Neural cell (in vitro differentiated cells): ENCODE data around the gene SPATA31C1. TPM values are rescaled to one million over a fixed set of nuclear protein-coding genes. Genes with fewer than 3 reads are reported as not detected.

Experiments used
- H2AFZ ChIP-seq: fragments of 200-600, 300-800 bp; sonication (generic), shearing (Covaris generic); 2 replicates; pipeline ENCODE4 v1.6.0; 2014; ENCODE audit warnings: low read depth, mild to moderate bottlenecking, antibody characterized with exemption, low read length, moderate library complexity
- H3F3A ChIP-seq: fragments of 200-600 bp; shearing (Covaris generic); 2 replicates; pipeline ENCODE4 v1.6.1; 2016; ENCODE audit warnings: mild to moderate bottlenecking, moderate library complexity, mixed read lengths, antibody characterized with exemption, low read length; ENCODE audit not compliant: insufficient read depth, poor library complexity, severe bottlenecking
- H3K27ac ChIP-seq: fragments of 200-600, 300-800 bp; sonication (generic), shearing (Covaris generic); 2 replicates; pipeline ENCODE4 v1.5.1; 2014; ENCODE audit warnings: mild to moderate bottlenecking, low read length, moderate library complexity
- H3K27me3 ChIP-seq: fragments of 300-800, 200-600 bp; sonication (generic), shearing (Covaris generic); 2 replicates; pipeline ENCODE4 v1.6.0; 2014; ENCODE audit warnings: mild to moderate bottlenecking, low read depth, low read length, moderate library complexity; ENCODE audit not compliant: insufficient read depth
- H3K36me3 ChIP-seq: fragments of 300-800, 200-600 bp; sonication (generic), shearing (Covaris generic); 2 replicates; pipeline ENCODE4 v1.5.1; 2014; ENCODE audit warnings: mild to moderate bottlenecking, antibody characterized with exemption, low read length, moderate library complexity; ENCODE audit not compliant: insufficient read depth
- H3K4me2 ChIP-seq: fragments of 300-800, 200-600 bp; sonication (generic), shearing (Covaris generic); 2 replicates; pipeline ENCODE4 v1.6.0; 2014; ENCODE audit warnings: mild to moderate bottlenecking, low read length
- H3K4me3 ChIP-seq: fragments of 300-800, 200-600 bp; sonication (generic), shearing (Covaris generic); 2 replicates; pipeline ENCODE4 v1.5.1; 2014; ENCODE audit warnings: mild to moderate bottlenecking, low read length, moderate library complexity
- H3K79me2 ChIP-seq: fragments of 200-600 bp; shearing (Covaris generic); replicated peaks from 2 replicates; pipeline ENCODE4 v1.6.0; 2014; ENCODE audit warnings: mild to moderate bottlenecking, low read length, moderate library complexity; ENCODE audit not compliant: insufficient read depth
- H3K9ac ChIP-seq: fragments of 300-800, 200-600 bp; sonication (generic), shearing (Covaris generic); 2 replicates; pipeline ENCODE4 v1.6.1; 2016; ENCODE audit warnings: mild to moderate bottlenecking, low read length, mixed read lengths
- H3K9me2 ChIP-seq: fragments of 200-600 bp; shearing (Covaris generic); 2 replicates; pipeline ENCODE4 v1.6.1; 2016; ENCODE audit warnings: mild to moderate bottlenecking, low read length, mixed read lengths; ENCODE audit not compliant: insufficient read depth
- H3K9me3 ChIP-seq: fragments of 200-600, 300-800 bp; sonication (generic), shearing (Covaris generic); 2 replicates; pipeline ENCODE4 v1.6.1; 2016; ENCODE audit warnings: mild to moderate bottlenecking, mixed run types, low read length, moderate library complexity, mixed read lengths
- H4K20me1 ChIP-seq: fragments of 200-600 bp; shearing (Covaris generic); 2 replicates; pipeline ENCODE4 v1.6.1; 2016; ENCODE audit warnings: mild to moderate bottlenecking, mixed run types; ENCODE audit not compliant: insufficient read depth
- EP300 ChIP-seq: fragments of 450-650 bp; conservative IDR thresholded peaks from 2 replicates; pipeline ENCODE4 v1.6.1; 2014; ENCODE audit warnings: antibody characterized with exemption, mild to moderate bottlenecking, moderate library complexity; ENCODE audit not compliant: poor library complexity, severe bottlenecking
- EZH2 ChIP-seq: fragments of 200-600, 300-800 bp; shearing (Covaris generic), sonication (generic); IDR thresholded peaks from 2 replicates; pipeline ENCODE4 v1.6.1; 2014; ENCODE audit warnings: antibody characterized with exemption, low read length, borderline replicate concordance, mild to moderate bottlenecking; ENCODE audit not compliant: insufficient read depth, poor library complexity, severe bottlenecking
- MXI1 ChIP-seq: fragments of 450-650 bp; conservative IDR thresholded peaks from 2 replicates; pipeline ENCODE4 v1.6.1; 2014; ENCODE audit warnings: antibody characterized with exemption, mild to moderate bottlenecking; ENCODE audit not compliant: poor library complexity, severe bottlenecking
- POLR2AphosphoS5 ChIP-seq: IDR thresholded peaks from 2 replicates; pipeline ENCODE4 v1.6.1; 2012
- RAD21 ChIP-seq: fragments of 450-650 bp; conservative IDR thresholded peaks from 2 replicates; pipeline ENCODE4 v1.6.1; 2014; ENCODE audit warnings: antibody characterized with exemption, mild to moderate bottlenecking, moderate library complexity
- REST ChIP-seq: IDR thresholded peaks from 2 replicates; pipeline ENCODE4 v1.6.1; 2012; ENCODE audit warnings: borderline replicate concordance
- SMC3 ChIP-seq: fragments of 450-650 bp; conservative IDR thresholded peaks from 2 replicates; pipeline ENCODE4 v1.6.1; 2014; ENCODE audit warnings: antibody characterized with exemption, mild to moderate bottlenecking, moderate library complexity; ENCODE audit not compliant: poor library complexity
- TAF1 ChIP-seq: IDR thresholded peaks from 2 replicates; pipeline ENCODE4 v1.6.1; 2012; ENCODE audit warnings: low read depth
- polyA plus RNA-seq: library from polyadenylated mRNA; depleted of rRNA; stranded (reverse); fragments of >200 nt; gene quantifications from 2 replicates; pipeline ENCODE4 v1.2.3, GENCODE V29; 2014
- TF ChIP-seq, protein P1 (sequence below): fragments of 450-650 bp; IDR thresholded peaks from 2 replicates; pipeline ENCODE4 v1.5.1; 2014; ENCODE audit warnings: antibody characterized with exemption, mild to moderate bottlenecking, moderate library complexity; ENCODE audit not compliant: poor library complexity, severe bottlenecking

Gene SPATA31C1
- polyA plus RNA-seq, 1 donor from 2014 or later, result not detected

GRCh38 chr9:87950296-87950695 lies 32.5 kb downstream of the SPATA31C1 start:
- H3K36me3 ChIP-seq, result no peaks in the 10 kb centered on the region
- no peak overlapping the region for H3K27ac ChIP-seq
- H4K20me1 ChIP-seq, result no peaks in the 10 kb centered on the region
- no peak overlapping the region for H3K4me3 ChIP-seq
- no peak for TF ChIP-seq POLR2AphosphoS5
- TF ChIP-seq, protein P1, sequence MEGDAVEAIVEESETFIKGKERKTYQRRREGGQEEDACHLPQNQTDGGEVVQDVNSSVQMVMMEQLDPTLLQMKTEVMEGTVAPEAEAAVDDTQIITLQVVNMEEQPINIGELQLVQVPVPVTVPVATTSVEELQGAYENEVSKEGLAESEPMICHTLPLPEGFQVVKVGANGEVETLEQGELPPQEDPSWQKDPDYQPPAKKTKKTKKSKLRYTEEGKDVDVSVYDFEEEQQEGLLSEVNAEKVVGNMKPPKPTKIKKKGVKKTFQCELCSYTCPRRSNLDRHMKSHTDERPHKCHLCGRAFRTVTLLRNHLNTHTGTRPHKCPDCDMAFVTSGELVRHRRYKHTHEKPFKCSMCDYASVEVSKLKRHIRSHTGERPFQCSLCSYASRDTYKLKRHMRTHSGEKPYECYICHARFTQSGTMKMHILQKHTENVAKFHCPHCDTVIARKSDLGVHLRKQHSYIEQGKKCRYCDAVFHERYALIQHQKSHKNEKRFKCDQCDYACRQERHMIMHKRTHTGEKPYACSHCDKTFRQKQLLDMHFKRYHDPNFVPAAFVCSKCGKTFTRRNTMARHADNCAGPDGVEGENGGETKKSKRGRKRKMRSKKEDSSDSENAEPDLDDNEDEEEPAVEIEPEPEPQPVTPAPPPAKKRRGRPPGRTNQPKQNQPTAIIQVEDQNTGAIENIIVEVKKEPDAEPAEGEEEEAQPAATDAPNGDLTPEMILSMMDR, result no peak
- TF ChIP-seq MXI1, result no peak
- TF ChIP-seq TAF1, result no peak
- TF ChIP-seq REST, result no peak
- TF ChIP-seq EZH2, result no peak
- no peak for TF ChIP-seq RAD21
- TF ChIP-seq EP300, result no peak
- TF ChIP-seq SMC3, result no peak
- no peak overlapping the region for H3K9ac ChIP-seq
- no peak overlapping the region for H2AFZ ChIP-seq
- H3K9me2 ChIP-seq, result no peaks in the 10 kb centered on the region
- H3K27me3 ChIP-seq, result no peaks in the 10 kb centered on the region
- no peaks in the 10 kb centered on the region for H3K9me3 ChIP-seq
- H3F3A ChIP-seq, result no peaks in the 10 kb centered on the region
- H3K79me2 ChIP-seq, result no peaks in the 10 kb centered on the region
- H3K4me2 ChIP-seq, result no peak overlapping the region

- TF ChIP-seq, protein P1, result peak; percentile 65
- TF ChIP-seq POLR2AphosphoS5, result no peak
- TF ChIP-seq SMC3, result peak; percentile 64
- no peak for TF ChIP-seq EP300
- TF ChIP-seq EZH2, result no peak
- no peak for TF ChIP-seq REST
- TF ChIP-seq RAD21, result peak; percentile 73
- TF ChIP-seq MXI1, result no peak
- TF ChIP-seq TAF1, result no peak
- no peaks in the 10 kb centered on the region for H3K9me2 ChIP-seq
- H3K79me2 ChIP-seq, result no peaks in the 10 kb centered on the region
- H3K27me3 ChIP-seq, result no peaks in the 10 kb centered on the region
- no peaks in the 10 kb centered on the region for H3K36me3 ChIP-seq
- H3K9me3 ChIP-seq, result no peaks in the 10 kb centered on the region
- H2AFZ ChIP-seq, result no peak overlapping the region
- no peaks in the 10 kb centered on the region for H3F3A ChIP-seq
- H3K27ac ChIP-seq, result no peak overlapping the region
- no peak overlapping the region for H3K4me2 ChIP-seq
- H4K20me1 ChIP-seq, result no peaks in the 10 kb centered on the region
- H3K9ac ChIP-seq, result no peak overlapping the region
- H3K4me3 ChIP-seq, result no peak overlapping the region
Observed at GRCh38 chr9:87950765-87951488, 33.2 kb downstream of the SPATA31C1 start.
